ENCODE measurements around the gene PRUNE2.
"Not testable (repeated sequence)": the region's sequence is repeated elsewhere in the genome, so short reads cannot be mapped to it uniquely, and the experiment has no call there.

The PRUNE2 gene

GRCh38 chr9:76800901-76801300, 105.0 kb downstream of the PRUNE2 start:
- DNase-seq (ENCODE audit: low read depth in 2 of 2), result no peak

- no peak for DNase-seq (ENCODE audit: low read depth in 2 of 2)
These were observed 106.4 kb downstream of the PRUNE2 start for GRCh38 chr9:76799473-76799872.

GRCh38 chr9:76798527-76798926, 107.4 kb downstream of the PRUNE2 start:
- no peak for DNase-seq (ENCODE audit: low read depth in 2 of 2)

- DNase-seq (ENCODE audit: low read depth in 2 of 2), result no peak
These were observed 109.6 kb downstream of the PRUNE2 start for GRCh38 chr9:76796296-76796695.

- DNase-seq (ENCODE audit: low read depth in 2 of 2), result no peak
These were observed 112.0 kb downstream of the PRUNE2 start for GRCh38 chr9:76793784-76794431.

GRCh38 chr9:76789840-76790239, 116.1 kb downstream of the PRUNE2 start:
- DNase-seq (ENCODE audit: low read depth in 2 of 2), result no peak

GRCh38 chr9:76787677-76788076, 118.2 kb downstream of the PRUNE2 start:
- DNase-seq (ENCODE audit: low read depth in 2 of 2), result no peak

GRCh38 chr9:76785501-76785900, 120.4 kb downstream of the PRUNE2 start:
- no peak for DNase-seq (ENCODE audit: low read depth in 2 of 2)

- no peak for DNase-seq (ENCODE audit: low read depth in 2 of 2)
These were observed 121.0 kb downstream of the PRUNE2 start for GRCh38 chr9:76784881-76785280.

GRCh38 chr9:76772686-76773445, 133.0 kb downstream of the PRUNE2 start:
- no peak for DNase-seq (ENCODE audit: low read depth in 2 of 2)

- DNase-seq (ENCODE audit: low read depth in 2 of 2), result no peak
These were observed 139.8 kb downstream of the PRUNE2 start for GRCh38 chr9:76766126-76766525.

GRCh38 chr9:76764138-76764537, 141.8 kb downstream of the PRUNE2 start, which contains the start of gene PCA3:
Gene PCA3 (plus strand): TSS chr9:76764438.
- no peak for DNase-seq (ENCODE audit: low read depth in 2 of 2)

GRCh38 chr9:76761448-76761847, 144.5 kb downstream of the PRUNE2 start:
- DNase-seq (ENCODE audit: low read depth in 2 of 2), result no peak

GRCh38 chr9:76759732-76760131, 146.2 kb downstream of the PRUNE2 start:
- no peak for DNase-seq (ENCODE audit: low read depth in 2 of 2)

GRCh38 chr9:76758476-76758875, 147.4 kb downstream of the PRUNE2 start:
- no peak for DNase-seq (ENCODE audit: low read depth in 2 of 2)

- DNase-seq (ENCODE audit: low read depth in 2 of 2), result no peak
These were observed 148.8 kb downstream of the PRUNE2 start for GRCh38 chr9:76756941-76757673.

GRCh38 chr9:76756268-76756640, 149.7 kb downstream of the PRUNE2 start:
- DNase-seq (ENCODE audit: low read depth in 2 of 2), result no peak

- no peak for DNase-seq (ENCODE audit: low read depth in 2 of 2)
These were observed 154.9 kb downstream of the PRUNE2 start for GRCh38 chr9:76751001-76751400.

GRCh38 chr9:76744336-76744735, 161.6 kb downstream of the PRUNE2 start:
- no peak for DNase-seq (ENCODE audit: low read depth in 2 of 2)

- no peak for DNase-seq (ENCODE audit: low read depth in 2 of 2)
These were observed 162.0 kb downstream of the PRUNE2 start for GRCh38 chr9:76743931-76744330.

- DNase-seq (ENCODE audit: low read depth in 2 of 2), result not testable (repeated sequence)
These were observed 163.0 kb downstream of the PRUNE2 start for GRCh38 chr9:76742890-76743289.

- no peak for DNase-seq (ENCODE audit: low read depth in 2 of 2)
These were observed 164.4 kb downstream of the PRUNE2 start for GRCh38 chr9:76741524-76741923.

- DNase-seq (ENCODE audit: low read depth in 2 of 2), result no peak
These were observed 167.5 kb downstream of the PRUNE2 start for GRCh38 chr9:76738402-76738801.

All from fibroblast of skin of left quadriceps (primary cell).